Activated CD4-positive, alpha-beta T cell treated with anti-CD3 and anti-CD28 coated beads, Interleukin-2, amount 10 ng/mL, durations not matched to agents 7 days and 5 days (primary cell): ENCODE measurements around the gene CGA. TPM values are rescaled to one million over a fixed set of nuclear protein-coding genes. Genes with fewer than 3 reads are reported as not detected.

Experiments
- CTCF ChIA-PET: fragments of 350-600 bp; sonication (Branson Sonifier 250); formaldehyde crosslinking; loops from one replicate; lab custom pipeline; 2021; ENCODE audit warnings: antibody characterized with exemption; lab: Charles Lee
- POLR2A ChIA-PET: fragments of 350-600 bp; sonication (Branson Sonifier 250); formaldehyde crosslinking; loops from one replicate; lab custom pipeline; 2021; ENCODE audit warnings: antibody characterized with exemption; lab: Charles Lee
- DNase-seq: peaks from one replicate; pipeline ENCODE4 v3.0.0-alpha.2; 2020
- H3K27ac Mint-ChIP-seq: one replicate; pipeline ENCODE4 v1.8.0; 2021; ENCODE audit warnings: mild to moderate bottlenecking, moderate library complexity, mixed read lengths
- H3K27me3 Mint-ChIP-seq: one replicate; pipeline ENCODE4 v1.8.0; 2021; ENCODE audit warnings: mixed read lengths
- H3K36me3 Mint-ChIP-seq: one replicate; pipeline ENCODE4 v1.8.0; 2021; ENCODE audit warnings: low read depth, mixed read lengths
- H3K4me1 Mint-ChIP-seq: one replicate; pipeline ENCODE4 v1.8.0; 2021; ENCODE audit warnings: mixed read lengths
- H3K4me3 Mint-ChIP-seq: one replicate; pipeline ENCODE4 v1.8.0; 2021; ENCODE audit warnings: mild to moderate bottlenecking, moderate library complexity, mixed read lengths
- H3K9me3 Mint-ChIP-seq: one replicate; pipeline ENCODE4 v1.8.0; 2021; ENCODE audit warnings: mixed read lengths
- total RNA-seq, 2 experiments: library from RNA; stranded (reverse); gene quantifications; one replicate each; pipeline ENCODE4 v1.2.3, GENCODE V29; 2021

CGA gene
- total RNA-seq, 2 experiments from 2014 or later = not detected

DNA sequence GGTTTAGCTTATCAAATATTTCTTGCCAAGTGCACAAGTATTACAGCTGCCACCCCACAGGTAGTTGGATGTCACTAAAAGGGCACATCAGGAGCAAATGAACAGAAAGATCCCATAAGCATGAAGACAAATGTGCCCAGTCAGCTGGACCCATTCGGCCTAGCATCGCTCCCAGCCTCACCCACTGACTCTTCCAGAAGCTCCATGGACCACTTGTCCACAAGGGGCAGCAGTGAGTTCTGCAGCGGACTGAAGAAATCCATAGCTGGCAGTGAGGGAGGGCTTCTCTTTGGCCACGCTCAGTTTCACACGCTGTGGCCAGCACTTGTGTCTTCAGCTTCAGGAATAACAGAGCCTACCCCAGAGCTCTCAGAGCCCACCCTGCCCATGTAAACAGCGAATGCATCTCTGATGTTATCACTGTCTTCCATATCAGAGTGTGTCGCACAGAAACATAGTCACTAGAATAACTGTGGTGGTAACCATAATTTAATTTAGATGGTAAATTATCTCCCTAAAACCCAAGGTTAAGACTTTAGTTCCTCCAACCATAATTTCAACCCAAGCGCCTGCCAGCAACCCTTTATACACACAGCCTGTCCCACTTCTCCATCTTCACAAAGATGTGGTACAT, 15.8 kb downstream of the CGA start:
- H3K27ac Mint-ChIP-seq = no peak overlapping the region
- no peaks in the 10 kb centered on the region for H3K36me3 Mint-ChIP-seq
- H3K9me3 Mint-ChIP-seq = no peaks in the 10 kb centered on the region
- peak; percentile 63 for DNase-seq
- H3K4me1 Mint-ChIP-seq = no peaks in the 10 kb centered on the region
- POLR2A ChIA-PET = interaction anchor here (0.7 kb wide), 1 partner anchor 60 kb away, joined by 3 read pairs; no protein-coding TSS in a partner anchor
- H3K27me3 Mint-ChIP-seq = peaks cover 13% of the 10 kb centered on the region
- H3K4me3 Mint-ChIP-seq = no peak overlapping the region
- CTCF ChIA-PET = interaction anchor here (0.6 to 1.2 kb wide), 7 partner anchors 8 to 200 kb away, joined by 3 to 4 read pairs (median 3); no protein-coding TSS in a partner anchor

DNA sequence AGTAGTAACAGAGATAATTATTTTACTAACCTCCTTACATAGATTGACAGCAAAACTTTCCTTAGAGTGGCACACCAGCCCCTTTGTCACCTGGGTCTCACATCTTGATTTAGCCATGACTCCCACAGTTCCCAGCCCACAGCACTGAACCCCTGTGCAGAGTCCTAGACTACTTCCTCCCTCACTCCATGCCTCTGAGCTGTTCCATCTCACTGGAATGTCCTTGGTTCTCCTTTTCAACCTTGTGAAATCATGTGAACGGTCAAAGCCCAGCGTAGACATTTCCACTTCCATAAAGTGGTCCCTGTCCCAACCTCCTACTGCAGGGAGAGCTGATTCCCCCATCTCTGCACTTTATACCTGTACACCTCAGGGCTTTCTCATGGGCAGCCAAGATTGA, 19.7 kb downstream of the CGA start:
- Mint-ChIP-seq H3K27ac (no peak overlapping the region), H3K27me3 (peaks cover 6% of the 10 kb centered on the region), H3K36me3 (no peaks in the 10 kb centered on the region), H3K9me3 (no peaks in the 10 kb centered on the region), H3K4me3 (no peak overlapping the region), H3K4me1 (no peaks in the 10 kb centered on the region)
- no peak for DNase-seq
- ChIA-PET POLR2A (no interaction called here), CTCF (no interaction called here)

DNA sequence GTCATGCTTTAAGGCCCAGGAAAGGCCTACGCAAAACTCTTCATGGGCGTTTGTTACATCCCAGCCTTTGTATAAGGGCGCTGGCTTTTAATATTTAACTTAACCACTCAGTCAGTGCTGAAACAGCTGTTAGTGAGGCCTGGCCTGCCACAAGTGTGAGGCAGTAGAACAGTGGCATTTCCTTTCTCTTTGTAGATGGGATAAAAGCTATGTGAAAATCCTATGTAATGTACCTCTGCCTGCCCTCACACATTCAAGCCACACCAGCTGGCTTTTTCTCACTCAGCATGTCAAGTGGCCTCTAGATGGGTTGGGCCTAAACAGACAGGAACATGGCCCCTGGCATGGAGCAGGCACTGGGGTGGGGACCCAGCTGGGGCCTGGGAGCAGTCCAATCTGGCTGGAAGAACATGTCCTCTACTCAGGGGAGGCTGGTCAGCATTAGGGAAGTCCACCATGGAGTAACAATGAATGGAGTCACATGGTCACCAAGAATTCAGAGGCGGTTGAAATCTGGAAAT, 20.7 kb downstream of the CGA start:
- Mint-ChIP-seq H3K36me3 (no peaks in the 10 kb centered on the region), H3K4me1 (no peaks in the 10 kb centered on the region), H3K4me3 (no peak overlapping the region), H3K9me3 (no peaks in the 10 kb centered on the region), H3K27me3 (peaks cover 8% of the 10 kb centered on the region), H3K27ac (no peak overlapping the region)
- CTCF ChIA-PET = no interaction called here
- no peak for DNase-seq
- POLR2A ChIA-PET = no interaction called here

GRCh38 chr6:87071683-87072082, 23.2 kb downstream of the CGA start:
- H3K36me3 Mint-ChIP-seq = no peaks in the 10 kb centered on the region
- peaks cover 16% of the 10 kb centered on the region for H3K27me3 Mint-ChIP-seq
- H3K4me3 Mint-ChIP-seq = no peak overlapping the region
- H3K4me1 Mint-ChIP-seq = peaks cover 1% of the 10 kb centered on the region
- ChIA-PET CTCF (interaction anchor here (0.6 kb wide), 1 partner anchor 628 kb away, joined by 4 read pairs; no protein-coding TSS in a partner anchor), POLR2A (no interaction called here)
- H3K9me3 Mint-ChIP-seq = no peaks in the 10 kb centered on the region
- DNase-seq = no peak
- H3K27ac Mint-ChIP-seq = no peak overlapping the region

DNA sequence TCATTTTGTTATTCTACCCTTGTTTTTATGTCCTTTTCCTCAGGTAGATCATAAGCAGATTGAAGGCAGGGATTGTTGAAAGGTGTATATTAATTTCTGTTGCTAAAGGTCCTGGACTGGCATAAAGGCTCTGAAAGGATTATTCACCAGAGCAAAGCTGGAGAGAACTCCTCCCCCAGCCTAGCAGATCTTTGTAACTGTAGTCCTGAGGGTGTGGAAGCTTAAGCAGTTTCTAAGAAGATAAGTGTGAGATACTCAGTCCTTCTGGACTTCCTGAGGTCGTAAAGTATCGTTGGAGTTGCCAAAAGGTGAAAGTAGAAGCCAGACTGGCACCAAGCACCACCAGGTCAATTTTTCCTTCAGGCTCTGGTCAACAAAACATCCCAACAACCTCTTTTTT, 24.2 kb downstream of the CGA start:
- Mint-ChIP-seq H3K27me3 (peaks cover 16% of the 10 kb centered on the region), H3K27ac (no peak overlapping the region), H3K4me3 (no peak overlapping the region), H3K9me3 (no peaks in the 10 kb centered on the region), H3K4me1 (peaks cover 4% of the 10 kb centered on the region), H3K36me3 (no peaks in the 10 kb centered on the region)
- ChIA-PET CTCF (no interaction called here), POLR2A (no interaction called here)
- DNase-seq = no peak

DNA sequence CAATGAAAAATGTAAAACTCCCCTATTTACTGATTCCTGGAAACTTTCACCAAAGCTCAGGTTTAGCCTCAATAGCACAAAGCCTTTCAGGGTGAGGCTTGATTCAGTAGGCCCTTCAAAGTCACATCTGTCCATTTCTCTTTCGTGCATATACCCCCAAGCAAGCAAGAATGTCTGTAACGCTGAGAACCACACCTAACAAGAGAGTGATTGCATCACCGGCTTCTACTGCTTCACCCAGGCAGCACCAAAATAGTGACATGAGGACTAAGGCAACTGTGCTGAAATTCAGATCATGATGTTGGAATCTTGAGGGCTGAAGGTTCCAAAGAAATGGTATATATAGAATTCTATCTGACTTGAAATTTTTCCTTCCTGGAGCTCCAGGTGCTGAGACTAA, 26.1 kb downstream of the CGA start:
- ChIA-PET CTCF (interaction anchor here (0.9 kb wide), 1 partner anchor 10 kb away, joined by 3 read pairs; no protein-coding TSS in a partner anchor), POLR2A (no interaction called here)
- Mint-ChIP-seq H3K4me1 (peaks cover 4% of the 10 kb centered on the region), H3K9me3 (no peaks in the 10 kb centered on the region), H3K27me3 (peaks cover 16% of the 10 kb centered on the region), H3K4me3 (no peak overlapping the region), H3K36me3 (no peaks in the 10 kb centered on the region), H3K27ac (no peak overlapping the region)
- no peak for DNase-seq

DNA sequence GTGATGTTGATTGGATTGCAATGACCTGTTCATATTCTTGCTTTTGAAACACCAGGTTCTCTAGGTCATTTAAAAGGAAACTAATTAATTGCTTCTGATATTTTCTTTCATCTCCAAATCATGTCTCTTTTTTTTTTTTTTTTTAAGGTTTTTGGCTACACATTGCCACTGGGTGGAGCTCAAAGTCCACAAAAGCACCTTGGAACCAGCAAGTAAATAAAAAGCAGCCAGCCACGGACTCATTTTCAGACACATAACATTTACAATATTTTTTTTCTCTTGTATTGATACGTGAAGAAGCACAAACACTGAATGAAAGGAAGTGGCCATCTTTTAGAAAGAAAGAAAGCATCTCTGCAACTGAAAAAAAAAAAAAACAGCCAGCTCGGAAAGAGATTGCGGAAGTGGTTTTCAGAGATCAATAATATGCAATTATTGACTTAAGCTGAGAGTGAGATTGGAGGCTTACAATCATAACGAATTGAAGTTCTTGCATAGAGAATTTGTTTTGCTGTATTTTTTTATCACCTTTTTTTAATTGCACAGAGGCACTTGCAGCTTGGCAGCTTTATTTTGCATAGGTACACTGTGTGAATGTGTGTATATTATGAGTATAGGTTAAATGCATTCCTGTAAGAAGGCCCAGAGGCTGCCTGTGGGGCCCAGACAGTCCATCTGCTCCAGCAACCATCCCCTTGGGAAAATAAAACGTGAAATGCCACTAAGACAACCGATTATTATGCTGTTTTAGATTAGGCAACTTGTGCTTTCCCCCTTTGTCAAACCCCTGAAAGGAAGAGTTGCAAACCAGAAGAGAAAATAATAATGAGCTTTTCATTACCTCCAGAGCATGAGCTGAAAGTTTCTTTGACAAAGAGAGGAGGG, 28.2 kb downstream of the CGA start:
- ChIA-PET CTCF (interaction anchor here (0.6 to 1.0 kb wide), 3 partner anchors 16 to 1317 kb away, joined by 3 to 4 read pairs (median 3); no protein-coding TSS in a partner anchor), POLR2A (interaction anchor here (0.7 kb wide), 1 partner anchor 142 kb away, joined by 6 read pairs; no protein-coding TSS in a partner anchor)
- H3K27ac Mint-ChIP-seq = peak overlapping the region; percentile 58
- H3K27me3 Mint-ChIP-seq = peaks cover 19% of the 10 kb centered on the region
- DNase-seq = peak; percentile 58
- H3K9me3 Mint-ChIP-seq = no peaks in the 10 kb centered on the region
- no peak overlapping the region for H3K4me3 Mint-ChIP-seq
- peaks cover 4% of the 10 kb centered on the region for H3K4me1 Mint-ChIP-seq
- no peaks in the 10 kb centered on the region for H3K36me3 Mint-ChIP-seq

GRCh38 chr6:87065117-87065516, 29.8 kb downstream of the CGA start:
- no peaks in the 10 kb centered on the region for H3K9me3 Mint-ChIP-seq
- CTCF ChIA-PET = no interaction called here
- no peak overlapping the region for H3K4me3 Mint-ChIP-seq
- no peaks in the 10 kb centered on the region for H3K36me3 Mint-ChIP-seq
- POLR2A ChIA-PET = no interaction called here
- peaks cover 4% of the 10 kb centered on the region for H3K4me1 Mint-ChIP-seq
- no peak overlapping the region for H3K27ac Mint-ChIP-seq
- H3K27me3 Mint-ChIP-seq = peaks cover 19% of the 10 kb centered on the region
- no peak for DNase-seq

DNA sequence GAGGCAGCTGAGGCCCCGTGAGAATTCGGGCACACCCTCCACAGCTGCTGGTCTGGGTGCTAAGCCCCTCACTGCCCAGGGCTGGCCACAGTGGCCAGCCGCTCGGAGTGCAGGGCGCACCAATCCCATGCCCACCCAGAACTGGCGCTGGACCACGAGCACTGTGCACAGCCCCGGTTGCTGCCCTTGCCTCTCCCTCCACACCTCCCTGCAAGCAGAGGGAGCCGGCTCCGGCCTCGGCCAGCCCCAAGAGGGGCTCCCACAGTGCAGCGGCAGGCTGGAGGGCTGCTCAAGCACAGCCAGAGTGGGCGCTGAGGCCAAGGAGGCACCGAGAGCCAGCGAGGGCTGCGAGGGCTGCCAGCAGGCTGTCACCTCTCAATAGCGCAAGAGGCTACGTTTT, 35.0 kb downstream of the CGA start:
- Mint-ChIP-seq H3K27me3 (peaks cover 22% of the 10 kb centered on the region), H3K27ac (no peak overlapping the region), H3K4me3 (no peak overlapping the region), H3K36me3 (no peaks in the 10 kb centered on the region), H3K4me1 (no peaks in the 10 kb centered on the region), H3K9me3 (no peaks in the 10 kb centered on the region)
- DNase-seq = no peak
- POLR2A ChIA-PET = no interaction called here
- CTCF ChIA-PET = no interaction called here

GRCh38 chr6:87054143-87054833, 40.6 kb downstream of the CGA start:
- Mint-ChIP-seq H3K4me3 (no peak overlapping the region), H3K4me1 (no peaks in the 10 kb centered on the region), H3K9me3 (no peaks in the 10 kb centered on the region), H3K27me3 (peaks cover 23% of the 10 kb centered on the region), H3K36me3 (no peaks in the 10 kb centered on the region), H3K27ac (no peak overlapping the region)
- no peak for DNase-seq
- POLR2A ChIA-PET = no interaction called here
- CTCF ChIA-PET = interaction anchor here (0.6 to 0.9 kb wide), 3 partner anchors 8 to 285 kb away, joined by 3 to 4 read pairs (median 3); no protein-coding TSS in a partner anchor

DNA sequence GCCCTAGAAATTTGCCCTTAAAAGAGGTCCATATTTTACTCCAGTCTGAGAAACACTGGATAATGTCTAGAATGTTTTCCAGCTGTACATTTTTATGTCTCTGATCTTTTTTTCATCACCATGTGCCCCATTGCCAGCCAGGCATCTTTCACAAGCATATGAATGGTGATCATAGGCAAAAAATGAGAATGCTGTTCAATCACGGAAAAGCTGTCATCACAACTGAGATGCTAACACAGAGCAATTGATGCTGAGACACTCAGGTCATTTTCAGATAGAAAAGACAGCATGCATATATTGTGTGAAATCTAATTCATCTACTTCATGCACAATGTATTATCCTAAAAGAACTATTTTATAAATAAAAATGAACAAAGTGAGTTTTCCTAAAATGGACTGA, 41.6 kb downstream of the CGA start:
- ChIA-PET CTCF (interaction anchor here (0.6 kb wide), 1 partner anchor 134 kb away, joined by 3 read pairs; no protein-coding TSS in a partner anchor), POLR2A (no interaction called here)
- Mint-ChIP-seq H3K4me3 (no peak overlapping the region), H3K27ac (no peak overlapping the region), H3K9me3 (no peaks in the 10 kb centered on the region), H3K36me3 (no peaks in the 10 kb centered on the region), H3K4me1 (no peaks in the 10 kb centered on the region), H3K27me3 (peaks cover 30% of the 10 kb centered on the region)
- DNase-seq = no peak

- H3K4me1 Mint-ChIP-seq = no peaks in the 10 kb centered on the region
- no peak overlapping the region for H3K27ac Mint-ChIP-seq
- ChIA-PET POLR2A (no interaction called here), CTCF (interaction anchor here (0.6 kb wide), 1 partner anchor 487 kb away, joined by 3 read pairs; no protein-coding TSS in a partner anchor)
- DNase-seq = no peak
- H3K36me3 Mint-ChIP-seq = no peaks in the 10 kb centered on the region
- no peak overlapping the region for H3K4me3 Mint-ChIP-seq
- H3K9me3 Mint-ChIP-seq = no peaks in the 10 kb centered on the region
- peaks cover 21% of the 10 kb centered on the region for H3K27me3 Mint-ChIP-seq
Observed at GRCh38 chr6:87049779-87050178, 45.1 kb downstream of the CGA start.
